ENCODE results near the gene HSPA9. TPM values are rescaled to one million over a fixed set of nuclear protein-coding genes. Genes with fewer than 3 reads are reported as not detected.

The HSPA9 gene
- total and polyA plus RNA-seq, 7 donors, result 289 to 718 (median 483) TPM

DNA sequence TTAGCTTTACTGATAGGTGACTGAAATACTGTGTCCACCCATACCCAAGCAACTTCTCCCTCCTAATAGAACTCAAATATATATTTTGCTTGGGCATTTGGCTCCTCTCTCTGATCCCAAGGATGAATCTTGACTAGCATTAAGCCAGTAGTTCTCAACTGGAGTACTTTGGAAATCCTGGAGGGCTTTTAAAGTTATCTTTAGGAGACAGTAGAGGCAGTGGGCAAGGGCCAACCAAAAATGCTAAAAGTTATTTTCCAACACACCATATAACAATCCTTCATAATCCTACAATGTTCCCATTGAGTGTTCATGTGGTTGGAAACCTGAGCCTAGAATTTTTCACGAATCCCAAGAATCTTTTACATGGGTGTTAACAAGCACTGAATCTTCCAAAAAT, 21.1 kb downstream of the HSPA9 start:
- DNase-seq (no peak), ATAC-seq (no peak)
- intact Hi-C loops (cut with DNase I), result no loop called here
- Histone ChIP-seq H3K36me3 (ENCODE audit: insufficient read depth in 1 of 2, low read depth in 1 of 2) (peaks cover 30 to 67% of the 10 kb centered on the region in 2 donors), H3K27ac (no peak overlapping the region), H3K4me3 (no peak overlapping the region), H3K4me1 (no peaks in the 10 kb centered on the region), H3K27me3 (ENCODE audit: insufficient read depth in 3 of 3, low read length in 2 of 3) (no peaks in the 10 kb centered on the region), H3K9me3 (no peaks in the 10 kb centered on the region)
- TF ChIP-seq, protein P1, sequence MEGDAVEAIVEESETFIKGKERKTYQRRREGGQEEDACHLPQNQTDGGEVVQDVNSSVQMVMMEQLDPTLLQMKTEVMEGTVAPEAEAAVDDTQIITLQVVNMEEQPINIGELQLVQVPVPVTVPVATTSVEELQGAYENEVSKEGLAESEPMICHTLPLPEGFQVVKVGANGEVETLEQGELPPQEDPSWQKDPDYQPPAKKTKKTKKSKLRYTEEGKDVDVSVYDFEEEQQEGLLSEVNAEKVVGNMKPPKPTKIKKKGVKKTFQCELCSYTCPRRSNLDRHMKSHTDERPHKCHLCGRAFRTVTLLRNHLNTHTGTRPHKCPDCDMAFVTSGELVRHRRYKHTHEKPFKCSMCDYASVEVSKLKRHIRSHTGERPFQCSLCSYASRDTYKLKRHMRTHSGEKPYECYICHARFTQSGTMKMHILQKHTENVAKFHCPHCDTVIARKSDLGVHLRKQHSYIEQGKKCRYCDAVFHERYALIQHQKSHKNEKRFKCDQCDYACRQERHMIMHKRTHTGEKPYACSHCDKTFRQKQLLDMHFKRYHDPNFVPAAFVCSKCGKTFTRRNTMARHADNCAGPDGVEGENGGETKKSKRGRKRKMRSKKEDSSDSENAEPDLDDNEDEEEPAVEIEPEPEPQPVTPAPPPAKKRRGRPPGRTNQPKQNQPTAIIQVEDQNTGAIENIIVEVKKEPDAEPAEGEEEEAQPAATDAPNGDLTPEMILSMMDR (IDR thresholded peaks at IDR 0.05), result no peak
- 38 to 47% (median 42%) methylated on average over 1 of the region's 1 CpG for WGBS, 3 donors

DNA sequence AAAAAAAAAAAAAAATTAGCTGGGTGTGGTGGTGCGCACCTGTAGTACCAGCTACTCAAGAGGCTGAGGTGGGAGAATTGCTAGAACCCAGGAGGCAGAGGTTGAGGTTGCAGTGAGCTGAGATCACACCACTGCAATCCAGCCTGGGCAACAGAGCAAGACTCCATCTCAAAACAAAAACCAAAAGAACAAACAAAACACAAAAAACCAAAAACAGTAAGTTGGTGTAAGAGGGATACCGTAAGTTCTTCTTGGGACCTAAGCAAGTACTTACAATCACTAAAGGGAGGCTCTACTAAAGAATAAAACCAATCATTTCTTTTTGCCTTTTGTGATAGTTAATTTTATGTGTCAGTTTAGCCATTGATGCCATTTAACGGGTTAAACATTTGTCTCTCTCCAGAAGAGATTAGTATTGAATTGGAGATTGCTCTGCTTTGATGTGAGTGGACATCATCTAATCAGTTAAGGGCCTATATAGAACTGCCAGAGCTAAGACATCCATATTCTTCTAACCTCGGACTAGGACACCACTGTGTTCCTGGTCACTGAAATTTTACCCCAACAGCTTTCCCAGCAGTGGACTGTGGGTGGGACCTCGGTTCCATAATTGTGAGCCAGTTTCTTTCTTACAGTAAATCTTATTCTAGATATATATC, 21.6 kb downstream of the HSPA9 start:
- intact Hi-C loops (cut with DNase I), result no loop called here
- 71 to 84% (median 76%) methylated on average over 5 of the region's 5 CpGs for WGBS, 3 donors
- H3K36me3 ChIP-seq (ENCODE audit: insufficient read depth in 1 of 2, low read depth in 1 of 2), result peaks cover 24 to 62% of the 10 kb centered on the region in 2 donors

DNA sequence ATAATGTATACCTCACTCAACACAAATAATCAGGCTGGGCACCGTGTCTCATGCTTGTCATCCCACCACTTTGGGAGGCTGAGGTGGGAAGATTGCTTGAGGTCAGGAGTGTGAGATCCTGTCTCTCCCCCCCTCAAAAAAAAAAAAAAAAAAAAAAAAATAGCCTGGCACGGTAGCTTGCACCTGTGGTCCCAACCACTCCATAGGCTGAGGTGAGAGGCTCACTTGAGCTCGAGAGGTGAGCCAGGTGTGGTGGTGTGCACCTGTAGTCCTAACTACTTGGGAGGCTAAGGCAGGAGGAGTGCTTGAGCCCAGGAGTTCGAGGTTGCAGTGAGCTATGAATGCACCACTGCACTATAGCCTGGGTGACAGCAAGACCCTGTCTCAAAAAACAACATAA, 22.5 kb downstream of the HSPA9 start:
- peak in 3 of 4 donors; percentile 7 to 15 (median 7) for ATAC-seq
- Histone ChIP-seq H3K4me3 (no peak overlapping the region), H3K4me1 (peaks cover 9% of the 10 kb centered on the region), H3K27me3 (ENCODE audit: insufficient read depth in 3 of 3, low read length in 2 of 3) (no peaks in the 10 kb centered on the region), H3K27ac (no peak overlapping the region), H3K36me3 (ENCODE audit: insufficient read depth in 1 of 2, low read depth in 1 of 2) (peaks cover 18 to 52% of the 10 kb centered on the region in 2 donors), H3K9me3 (no peaks in the 10 kb centered on the region)
- no peak for DNase-seq
- TF ChIP-seq, protein P1 (IDR thresholded peaks at IDR 0.05), result no peak
- intact Hi-C loops (cut with DNase I), result no loop called here
- 83 to 90% (median 88%) methylated on average over 4 of the region's 4 CpGs for WGBS, 3 donors

More for the DNA sequence above, 21.6 kb downstream of the HSPA9 start:
- H3K27me3 ChIP-seq (ENCODE audit: insufficient read depth in 3 of 3, low read length in 2 of 3), result no peaks in the 10 kb centered on the region
- peak in 1 of 4 donors; percentile 17 for ATAC-seq
- H3K27ac ChIP-seq, result no peak overlapping the region
- TF ChIP-seq, protein P1 (IDR thresholded peaks at IDR 0.05), result no peak
- no peak for DNase-seq
- H3K4me3 ChIP-seq, result no peak overlapping the region
- H3K9me3 ChIP-seq, result no peaks in the 10 kb centered on the region
- H3K4me1 ChIP-seq, result peaks cover 1% of the 10 kb centered on the region

DNA sequence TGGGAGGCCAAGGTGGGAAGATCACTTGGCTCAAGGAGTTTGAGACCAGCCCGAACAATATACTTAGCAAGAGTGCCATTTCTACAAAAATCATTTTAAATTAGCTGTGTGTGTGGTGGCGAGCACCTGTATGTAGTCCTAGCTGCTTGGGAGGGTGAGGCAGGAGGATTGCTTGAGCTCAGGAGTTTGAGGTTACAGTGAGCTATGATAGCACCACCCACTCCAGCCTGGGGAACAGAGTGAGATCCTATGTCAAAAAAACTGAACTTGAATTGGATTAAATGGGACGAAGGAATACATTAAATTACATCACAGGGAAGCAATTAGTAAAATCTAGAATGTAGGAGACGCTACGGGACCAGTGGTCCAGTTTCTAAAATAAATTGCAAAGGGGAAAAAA, 25.8 kb downstream of the HSPA9 start:
- TF ChIP-seq, protein P1 (IDR thresholded peaks at IDR 0.05), result no peak
- H3K36me3 ChIP-seq (ENCODE audit: insufficient read depth in 1 of 2, low read depth in 1 of 2), result peaks cover 5 to 20% of the 10 kb centered on the region in 2 donors
- no peak overlapping the region for H3K4me3 ChIP-seq
- ATAC-seq (no peak), DNase-seq (no peak)
- H3K27ac ChIP-seq, result no peak overlapping the region
- H3K4me1 ChIP-seq, result peaks cover 39% of the 10 kb centered on the region
- H3K9me3 ChIP-seq, result no peaks in the 10 kb centered on the region
- intact Hi-C loops (cut with DNase I), result loop anchor here in 1 of 2 donors (5.0 kb wide), 1 partner anchor 97 kb away; no protein-coding TSS in a partner anchor
- no peaks in the 10 kb centered on the region for H3K27me3 ChIP-seq (ENCODE audit: insufficient read depth in 3 of 3, low read length in 2 of 3)
- 94 to 98% (median 96%) methylated on average over 5 of the region's 5 CpGs for WGBS, 3 donors
